CD4-positive, alpha-beta T cell (primary cell): ENCODE results near the gene USP33. TPM values are rescaled to one million over a fixed set of nuclear protein-coding genes. Genes with fewer than 3 reads are reported as not detected.

ENCODE experiments used
- ATAC-seq: fragments of 200-7000 bp; cut with Tn5 transposase; one replicate; pipeline ENCODE4 v1.10.0; 2022; ENCODE audit warnings: mild to moderate bottlenecking; ENCODE audit not compliant: poor library complexity
- CTCF ChIA-PET: fragments of 350-600 bp; sonication (Branson Sonifier 250); formaldehyde crosslinking; loops from one replicate; lab custom pipeline; 2021; ENCODE audit warnings: antibody characterized with exemption, inconsistent platforms; lab: Charles Lee
- POLR2A ChIA-PET: fragments of 350-600 bp; sonication (Branson Sonifier 250); formaldehyde crosslinking; loops from one replicate; lab custom pipeline; 2021; ENCODE audit warnings: antibody characterized with exemption, inconsistent platforms; lab: Charles Lee
- DNase-seq, 14 experiments: peaks; one replicate each; pipeline ENCODE4 v3.0.0-alpha.2; 2013 to 2020; ENCODE audit warnings: mixed read lengths in 2 of 14
- H3K27ac ChIP-seq, 2 donors: one replicate each; pipeline versions ENCODE4 v1.5.1 to v1.7.0; 2013; ENCODE audit warnings: low read length in 2 of 2, low read depth in 1 of 2, mild to moderate bottlenecking in 1 of 2
- H3K27me3 ChIP-seq, 2 experiments: 1 replicate in 1 of 2; 2 replicates in 1 of 2; pipeline versions ENCODE4 v1.6.1 to v1.7.0; 2013; ENCODE audit warnings: low read length in 2 of 2, control low read depth in 1 of 2, mild to moderate bottlenecking in 1 of 2, moderate library complexity in 1 of 2; ENCODE audit not compliant: insufficient read depth in 2 of 2, control insufficient read depth in 1 of 2
- H3K36me3 ChIP-seq: one replicate; pipeline ENCODE4 v1.6.1; 2013; ENCODE audit warnings: low read length, control low read depth; ENCODE audit not compliant: insufficient read depth
- H3K4me1 ChIP-seq: one replicate; pipeline ENCODE4 v1.6.1; 2013; ENCODE audit warnings: low read length, control low read depth; ENCODE audit not compliant: insufficient read depth
- H3K4me3 ChIP-seq: one replicate; pipeline ENCODE4 v1.5.1; 2013; ENCODE audit warnings: mild to moderate bottlenecking, low read length, moderate library complexity
- H3K9me3 ChIP-seq, 2 experiments: 1 replicate in 1 of 2; 2 replicates in 1 of 2; pipeline versions ENCODE4 v1.6.1 to v1.7.0; 2013; ENCODE audit warnings: low read length in 2 of 2, mild to moderate bottlenecking in 2 of 2, control low read depth in 1 of 2, moderate library complexity in 1 of 2; ENCODE audit not compliant: control insufficient read depth in 1 of 2, insufficient read depth in 1 of 2
- H3K27ac Mint-ChIP-seq: one replicate; pipeline ENCODE4 v1.8.0; 2020; ENCODE audit warnings: mixed read lengths
- H3K27me3 Mint-ChIP-seq: one replicate; pipeline ENCODE4 v1.8.0; 2021; ENCODE audit warnings: mixed read lengths
- H3K36me3 Mint-ChIP-seq: one replicate; pipeline ENCODE4 v1.8.0; 2021; ENCODE audit warnings: low read depth, mixed read lengths
- H3K4me1 Mint-ChIP-seq: one replicate; pipeline ENCODE4 v1.8.0; 2021; ENCODE audit warnings: low read depth, mixed read lengths
- H3K4me3 Mint-ChIP-seq: one replicate; pipeline ENCODE4 v1.8.0; 2020; ENCODE audit warnings: mild to moderate bottlenecking, mixed read lengths
- H3K9me3 Mint-ChIP-seq: one replicate; pipeline ENCODE4 v1.8.0; 2020; ENCODE audit warnings: mixed read lengths
- CTCF ChIP-seq: fragments of 200-600 bp; IDR thresholded peaks from one replicate; pipeline ENCODE4 v1.8.0; 2022; ENCODE audit warnings: antibody characterized with exemption, mild to moderate bottlenecking
- intact Hi-C, 2 experiments: fragments of 100-400 bp; cut with DNase I in 1 of 2; cut with micrococcal nuclease in 1 of 2; formaldehyde crosslinking; loops; one replicate each; pipeline versions ENCODE4 v1.15.1 to v1.9.0; 2023 to 2025; cut with DNase I, micrococcal nuclease
- total RNA-seq, 174 experiments: library from RNA in 2 of 174; stranded (reverse) in 2 of 174; gene quantifications; one replicate each; pipeline ENCODE4 v1.2.3 and lab custom pipeline; 2021 to 2026

USP33 gene
- total RNA-seq, 2 experiments from 2014 or later: 69.7 to 71.6 TPM

DNA sequence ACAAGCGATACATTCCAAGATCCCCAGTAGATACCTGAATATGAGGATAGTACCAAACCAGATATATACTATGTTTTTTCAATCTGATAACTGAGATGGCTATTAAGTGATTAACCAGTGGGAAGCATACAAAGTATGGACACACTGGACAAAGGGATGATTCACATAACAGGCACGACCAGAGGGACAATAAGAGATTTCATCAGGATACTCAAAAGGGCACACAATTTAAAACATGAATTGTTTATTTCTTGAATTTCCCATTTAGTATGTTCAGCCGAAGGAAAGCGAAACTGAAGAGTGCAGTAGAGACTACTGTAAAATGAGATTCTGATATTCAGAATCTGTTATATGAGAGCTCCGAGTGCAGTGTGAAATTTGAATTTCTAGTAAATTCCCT is 87.8 kb downstream of the USP33 start:
- ATAC-seq: no peak
- DNase-seq: no peak
- Mint-ChIP-seq H3K27me3 (no peaks in the 10 kb centered on the region), H3K9me3 (no peaks in the 10 kb centered on the region), H3K27ac (no peak overlapping the region), H3K4me3 (no peak overlapping the region), H3K36me3 (peaks cover 16% of the 10 kb centered on the region), H3K4me1 (peaks cover 75% of the 10 kb centered on the region)
- Histone ChIP-seq H3K4me3 (no peak overlapping the region), H3K27me3 (no peaks in the 10 kb centered on the region), H3K4me1 (peaks cover 10% of the 10 kb centered on the region), H3K27ac (no peak overlapping the region), H3K36me3 (peaks cover 8% of the 10 kb centered on the region), H3K9me3 (no peaks in the 10 kb centered on the region)
- POLR2A ChIA-PET: interaction anchor here (2.2 kb wide), 1 partner anchor 11 kb away, joined by 8 read pairs; the partner anchor contains the start of gene ZZZ3
- CTCF ChIA-PET: interaction anchor here (0.7 kb wide), 1 partner anchor 11 kb away, joined by 3 read pairs; no protein-coding TSS in a partner anchor
- intact Hi-C loops: no loop called here
- no peak for TF ChIP-seq CTCF

GRCh38 chr1:77670330-77670729 is 89.3 kb downstream of the USP33 start:
- no peak for TF ChIP-seq CTCF
- POLR2A ChIA-PET: no interaction called here
- Mint-ChIP-seq H3K4me1 (peaks cover 76% of the 10 kb centered on the region), H3K27me3 (no peaks in the 10 kb centered on the region), H3K27ac (no peak overlapping the region), H3K36me3 (peaks cover 9% of the 10 kb centered on the region), H3K4me3 (no peak overlapping the region), H3K9me3 (no peaks in the 10 kb centered on the region)
- CTCF ChIA-PET: no interaction called here
- H3K4me3 ChIP-seq: no peak overlapping the region
- intact Hi-C loops: no loop called here
- DNase-seq: no peak
- H3K27me3 ChIP-seq: no peaks in the 10 kb centered on the region
- H3K9me3 ChIP-seq: no peaks in the 10 kb centered on the region
- H3K27ac ChIP-seq: no peak overlapping the region
- peaks cover 5% of the 10 kb centered on the region for H3K36me3 ChIP-seq
- H3K4me1 ChIP-seq: peaks cover 14% of the 10 kb centered on the region
- no peak for ATAC-seq

GRCh38 chr1:77668924-77669449 is 90.7 kb downstream of the USP33 start:
- intact Hi-C loops: no loop called here
- no peak overlapping the region for H3K4me3 ChIP-seq
- Mint-ChIP-seq H3K4me1 (peaks cover 80% of the 10 kb centered on the region), H3K4me3 (peak overlapping the region; percentile 34), H3K9me3 (no peaks in the 10 kb centered on the region), H3K36me3 (peaks cover 9% of the 10 kb centered on the region), H3K27ac (no peak overlapping the region), H3K27me3 (no peaks in the 10 kb centered on the region)
- H3K36me3 ChIP-seq: peaks cover under 1% of the 10 kb centered on the region
- no peak for TF ChIP-seq CTCF
- ChIA-PET POLR2A (no interaction called here), CTCF (interaction anchor here (0.7 kb wide), 1 partner anchor 403 kb away, joined by 3 read pairs; no protein-coding TSS in a partner anchor)
- no peak overlapping the region for H3K27ac ChIP-seq
- ATAC-seq (no peak), DNase-seq (no peak)
- no peaks in the 10 kb centered on the region for H3K9me3 ChIP-seq
- no peaks in the 10 kb centered on the region for H3K27me3 ChIP-seq
- H3K4me1 ChIP-seq: peaks cover 14% of the 10 kb centered on the region
